Endothelial cell of umbilical vein (primary cell): ENCODE measurements around the gene FCRL3. TPM values are rescaled to one million over a fixed set of nuclear protein-coding genes. Genes with fewer than 3 reads are reported as not detected.

Source experiments
- BruUV-seq: library from RNA; stranded (reverse); fragments of 400-500 nt; replicated peaks from 2 replicates; lab custom pipeline; 2021; lab: Mats Ljungman, UMichigan
- CTCF ChIA-PET: fragments of 300-600, 350-600 bp; sonication (Branson Sonifier 250); formaldehyde crosslinking; loops from one replicate; lab custom pipeline; 2021; ENCODE audit warnings: antibody characterized with exemption, inconsistent platforms; lab: Charles Lee
- POLR2A ChIA-PET: fragments of 300-600, 350-600 bp; sonication (Branson Sonifier 250); formaldehyde crosslinking; loops from one replicate; lab custom pipeline; 2021; ENCODE audit warnings: antibody characterized with exemption, inconsistent platforms; lab: Charles Lee
- DNase-seq: peaks from one replicate; pipeline ENCODE4 v3.0.0-alpha.2; 2011; ENCODE audit warnings: low read depth, low spot score
- FAIRE-seq: peaks from 2 replicates; lab custom pipeline; 2011; peaks lifted over from hg19 to GRCh38; lab: Jason Lieb, UNC
- H2AFZ ChIP-seq: 2 replicates; pipeline ENCODE4 v1.6.0; 2012; ENCODE audit warnings: low read depth, low read length, control low read depth, inconsistent platforms
- H3K27ac ChIP-seq: 2 replicates; pipeline ENCODE4 v1.5.1; 2011; ENCODE audit warnings: low read depth, mild to moderate bottlenecking, control low read depth, low read length, moderate library complexity; ENCODE audit not compliant: insufficient read depth
- H3K27me3 ChIP-seq, 2 experiments: 2 replicates each; pipeline versions ENCODE4 v1.6.0 to v1.6.1; 2011; ENCODE audit warnings: low read length in 2 of 2, mixed read lengths in 1 of 2; ENCODE audit not compliant: control insufficient read depth in 2 of 2, insufficient read depth in 2 of 2
- H3K36me3 ChIP-seq, 2 experiments: 2 replicates in 1 of 2; 3 replicates in 1 of 2; pipeline ENCODE4 v1.5.1; 2011; ENCODE audit warnings: low read length in 2 of 2, mild to moderate bottlenecking in 1 of 2, moderate library complexity in 1 of 2; ENCODE audit not compliant: control insufficient read depth in 2 of 2, insufficient read depth in 2 of 2; ENCODE audit errors: extremely low read depth in 1 of 2
- H3K4me1 ChIP-seq: 3 replicates; pipeline ENCODE4 v1.5.1; 2011; ENCODE audit warnings: mild to moderate bottlenecking, low read length; ENCODE audit not compliant: control insufficient read depth, insufficient read depth; ENCODE audit errors: extremely low read depth
- H3K4me2 ChIP-seq: 2 replicates; pipeline ENCODE4 v1.6.1; 2011; ENCODE audit warnings: low read length, control low read depth, mixed read lengths; ENCODE audit not compliant: insufficient read depth
- H3K4me3 ChIP-seq, 3 experiments: fragments of 200-600 bp in 1 of 3; sonication (generic), shearing (Covaris generic) in 1 of 3; replicated peaks in 1 of 3; 2 replicates each; pipeline ENCODE4 v1.5.1; 2011 to 2016; ENCODE audit warnings: control low read depth in 3 of 3, low read length in 3 of 3, mild to moderate bottlenecking in 2 of 3, inconsistent platforms in 1 of 3, low read depth in 1 of 3, moderate library complexity in 1 of 3; ENCODE audit not compliant: insufficient read depth in 1 of 3
- H3K79me2 ChIP-seq: 2 replicates; pipeline ENCODE4 v1.6.0; 2012; ENCODE audit warnings: low read length, inconsistent platforms; ENCODE audit not compliant: control insufficient read depth, insufficient read depth
- H3K9ac ChIP-seq: replicated peaks from 2 replicates; pipeline ENCODE3; 2011; ENCODE audit warnings: low read length, control low read depth; ENCODE audit not compliant: insufficient read depth; ENCODE audit errors: extremely low read depth
- H3K9me1 ChIP-seq: replicated peaks from 3 replicates; pipeline ENCODE4 v1.6.0; 2011; ENCODE audit warnings: mild to moderate bottlenecking, low read length; ENCODE audit not compliant: control insufficient read depth, insufficient read depth; ENCODE audit errors: extremely low read depth
- H3K9me3 ChIP-seq: replicated peaks from 2 replicates; pipeline ENCODE4 v1.5.1; 2012; ENCODE audit warnings: low read length, inconsistent platforms; ENCODE audit not compliant: control insufficient read depth, insufficient read depth
- H4K20me1 ChIP-seq: replicated peaks from 2 replicates; pipeline ENCODE3; 2011; ENCODE audit warnings: mild to moderate bottlenecking, low read length; ENCODE audit not compliant: control insufficient read depth, insufficient read depth; ENCODE audit errors: extremely low read depth
- EZH2 ChIP-seq: IDR thresholded peaks from 2 replicates; pipeline ENCODE4 v1.6.1; 2012; ENCODE audit warnings: borderline replicate concordance, low read depth, mild to moderate bottlenecking, moderate library complexity, low read length, inconsistent platforms; ENCODE audit not compliant: severe bottlenecking
- FOS ChIP-seq: IDR thresholded peaks from 2 replicates; pipeline ENCODE4 v1.6.1; 2011; ENCODE audit warnings: mild to moderate bottlenecking, low read length, moderate library complexity, borderline replicate concordance; ENCODE audit not compliant: insufficient read depth
- GATA2 ChIP-seq: IDR thresholded peaks from 2 replicates; pipeline ENCODE4 v1.7.0; 2011; ENCODE audit warnings: low read depth, mild to moderate bottlenecking, moderate library complexity, mixed read lengths, low read length; ENCODE audit not compliant: insufficient read length, insufficient read depth
- JUN ChIP-seq: IDR thresholded peaks from 2 replicates; pipeline ENCODE4 v1.6.1; 2011; ENCODE audit warnings: borderline replicate concordance, low read depth; ENCODE audit not compliant: insufficient read length, insufficient read depth
- MYC ChIP-seq: IDR thresholded peaks from one replicate; pipeline ENCODE4 v1.6.1; 2011; ENCODE audit warnings: mild to moderate bottlenecking, low read depth, low read length
- POLR2A ChIP-seq: IDR thresholded peaks from 2 replicates; pipeline ENCODE4 v1.6.1; 2012; ENCODE audit warnings: low read depth, mild to moderate bottlenecking, control low read depth, low read length
- POLR2AphosphoS5 ChIP-seq: IDR thresholded peaks from 2 replicates; pipeline ENCODE4 v1.6.1; 2012; ENCODE audit warnings: low read depth, mild to moderate bottlenecking, control low read depth, low read length, moderate library complexity; ENCODE audit not compliant: insufficient read depth
- dilution Hi-C: fragments of 300-500 bp; cut with MboI; formaldehyde crosslinking; loops from one replicate; pipeline ENCODE4 v1.15.0; 2019; ENCODE audit warnings: low sequenced_read_pairs; ENCODE audit not compliant: extremely low pct_ligation_motif_present
- intact Hi-C: fragments of 100-400 bp; cut with micrococcal nuclease; formaldehyde crosslinking; loops from one replicate; pipeline ENCODE4 v1.10.0; 2022
- polyA plus RNA-seq, 4 experiments: library from polyadenylated mRNA; depleted of rRNA in 3 of 4; stranded (reverse) in 3 of 4; unstranded in 1 of 4; fragments of >200 nt; gene quantifications; 2 replicates each; pipeline versions ENCODE4 v1.2.1 to v1.2.3, GENCODE V29; 2011 to 2012; ENCODE audit warnings: missing spikeins in 1 of 4
- total RNA-seq: library from RNA; stranded (reverse); gene quantifications from 2 replicates; pipeline ENCODE4 v1.2.3, GENCODE V29; 2021
- TF ChIP-seq, protein P1 (sequence below), 2 donors: IDR thresholded peaks; 1 replicate in 1 of 2; 2 replicates in 1 of 2; pipeline ENCODE4 v1.5.1; 2011; ENCODE audit warnings: low read length in 2 of 2, mild to moderate bottlenecking in 2 of 2, moderate library complexity in 2 of 2, control low read depth in 1 of 2, inconsistent platforms in 1 of 2, low read depth in 1 of 2; ENCODE audit not compliant: insufficient read depth in 1 of 2; ENCODE audit errors: extremely low read depth in 1 of 2
- TF ChIP-seq, protein P2 (sequence below): IDR thresholded peaks from 2 replicates; pipeline ENCODE4 v1.6.1; 2011; ENCODE audit not compliant: insufficient read depth, insufficient read length

Gene FCRL3
- total and polyA plus RNA-seq, 2 donors (not counting 3 experiments of a cell fraction or from before 2014, with no cell fraction given) = not detected

DNA sequence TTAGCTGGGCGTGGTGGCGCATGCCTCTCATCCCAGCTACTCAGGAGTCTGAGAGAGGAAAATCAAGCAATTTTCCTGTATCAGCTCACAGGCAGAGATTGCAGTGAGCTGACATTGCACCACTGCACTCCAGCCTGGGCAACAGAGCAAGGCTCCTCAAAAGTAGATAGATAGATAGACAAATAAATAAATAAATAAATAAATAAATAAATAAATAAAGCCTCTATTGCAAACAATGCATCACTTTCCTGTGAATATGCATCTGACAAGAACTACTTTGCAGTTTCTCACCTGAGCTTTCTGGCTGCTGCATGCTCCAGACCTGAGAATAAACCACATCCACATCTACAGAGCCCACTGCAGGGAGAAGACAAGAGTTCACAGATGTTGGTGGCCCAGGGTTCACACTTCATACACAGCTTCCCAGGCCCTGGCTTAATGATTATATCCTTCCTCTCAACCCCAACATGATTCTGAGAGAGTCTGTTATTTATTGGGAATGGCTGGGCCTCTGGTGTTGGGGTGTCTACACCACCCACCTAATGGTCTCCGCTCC lies 47.8 kb upstream of the FCRL3 start:
- DNase-seq (no peak), FAIRE-seq (no peak)
- no peak overlapping the region for H3K4me2 ChIP-seq
- H3K9me3 ChIP-seq = no peaks in the 10 kb centered on the region
- H3K27ac ChIP-seq = no peak overlapping the region
- H3K9ac ChIP-seq = no peak overlapping the region
- H2AFZ ChIP-seq = no peak overlapping the region
- H3K4me1 ChIP-seq = no peaks in the 10 kb centered on the region
- TF ChIP-seq JUN (no peak), FOS (no peak)
- TF ChIP-seq, protein P1, sequence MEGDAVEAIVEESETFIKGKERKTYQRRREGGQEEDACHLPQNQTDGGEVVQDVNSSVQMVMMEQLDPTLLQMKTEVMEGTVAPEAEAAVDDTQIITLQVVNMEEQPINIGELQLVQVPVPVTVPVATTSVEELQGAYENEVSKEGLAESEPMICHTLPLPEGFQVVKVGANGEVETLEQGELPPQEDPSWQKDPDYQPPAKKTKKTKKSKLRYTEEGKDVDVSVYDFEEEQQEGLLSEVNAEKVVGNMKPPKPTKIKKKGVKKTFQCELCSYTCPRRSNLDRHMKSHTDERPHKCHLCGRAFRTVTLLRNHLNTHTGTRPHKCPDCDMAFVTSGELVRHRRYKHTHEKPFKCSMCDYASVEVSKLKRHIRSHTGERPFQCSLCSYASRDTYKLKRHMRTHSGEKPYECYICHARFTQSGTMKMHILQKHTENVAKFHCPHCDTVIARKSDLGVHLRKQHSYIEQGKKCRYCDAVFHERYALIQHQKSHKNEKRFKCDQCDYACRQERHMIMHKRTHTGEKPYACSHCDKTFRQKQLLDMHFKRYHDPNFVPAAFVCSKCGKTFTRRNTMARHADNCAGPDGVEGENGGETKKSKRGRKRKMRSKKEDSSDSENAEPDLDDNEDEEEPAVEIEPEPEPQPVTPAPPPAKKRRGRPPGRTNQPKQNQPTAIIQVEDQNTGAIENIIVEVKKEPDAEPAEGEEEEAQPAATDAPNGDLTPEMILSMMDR (IDR thresholded peaks at IDR 0.05; ENCODE audit: extremely low read depth in 1 of 2, insufficient read depth in 1 of 2, low read depth in 1 of 2, low read length in 2 of 2) = no peak
- no peaks in the 10 kb centered on the region for H3K36me3 ChIP-seq
- no TSS peak for BruUV-seq
- ChIA-PET CTCF (no interaction called here), POLR2A (no interaction called here)
- H4K20me1 ChIP-seq = no peaks in the 10 kb centered on the region
- intact Hi-C loops (no loop called here), dilution Hi-C loops (no loop called here)
- H3K27me3 ChIP-seq = no peaks in the 10 kb centered on the region
- H3K4me3 ChIP-seq = no peak overlapping the region
- H3K9me1 ChIP-seq = no peaks in the 10 kb centered on the region
- no peaks in the 10 kb centered on the region for H3K79me2 ChIP-seq

DNA sequence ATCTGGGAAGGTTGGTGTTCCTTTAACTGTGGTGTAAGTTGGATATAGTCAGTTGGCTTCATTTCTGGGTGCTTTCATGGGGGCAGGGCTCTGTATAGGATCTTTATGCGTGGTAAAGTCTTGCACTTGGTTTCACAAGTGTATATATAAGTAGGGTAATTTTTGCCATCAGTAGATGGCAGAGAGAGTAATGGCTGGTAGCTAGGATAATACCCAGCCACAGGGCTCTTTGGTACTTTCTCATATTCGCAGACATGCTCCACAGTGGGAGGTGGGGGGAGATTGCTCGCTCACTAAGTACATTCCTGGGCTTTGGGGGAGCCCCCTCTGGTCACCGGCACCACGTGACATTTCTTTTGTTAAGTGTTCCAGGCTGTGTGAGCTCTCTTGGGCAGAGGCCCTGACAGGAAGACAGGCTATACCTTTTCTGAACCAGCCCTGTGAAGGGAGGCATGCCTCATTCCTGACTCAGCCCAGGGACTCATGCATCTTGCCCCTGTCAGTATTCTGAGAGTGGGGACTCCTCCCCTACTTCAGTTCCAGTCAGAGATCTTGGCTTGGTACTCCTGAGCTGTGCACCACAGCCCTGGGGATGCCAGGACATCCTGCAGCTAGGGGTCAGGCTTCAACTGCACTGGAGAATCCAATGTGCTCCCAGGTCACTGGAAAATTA lies 38.8 kb upstream of the FCRL3 start:
- TF ChIP-seq GATA2 (no peak), JUN (no peak), POLR2AphosphoS5 (no peak), POLR2A (no peak), EZH2 (no peak), MYC (no peak), FOS (no peak)
- TF ChIP-seq, protein P2, sequence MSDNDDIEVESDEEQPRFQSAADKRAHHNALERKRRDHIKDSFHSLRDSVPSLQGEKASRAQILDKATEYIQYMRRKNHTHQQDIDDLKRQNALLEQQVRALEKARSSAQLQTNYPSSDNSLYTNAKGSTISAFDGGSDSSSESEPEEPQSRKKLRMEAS = no peak
- TF ChIP-seq, protein P1 (IDR thresholded peaks at IDR 0.05; ENCODE audit: extremely low read depth in 1 of 2, insufficient read depth in 1 of 2, low read depth in 1 of 2, low read length in 2 of 2) = no peak
- Histone ChIP-seq H3K9ac (no peak overlapping the region), H3K27me3 (no peaks in the 10 kb centered on the region), H2AFZ (no peak overlapping the region), H3K36me3 (no peaks in the 10 kb centered on the region), H4K20me1 (no peaks in the 10 kb centered on the region), H3K4me1 (no peaks in the 10 kb centered on the region), H3K4me2 (no peak overlapping the region), H3K79me2 (no peaks in the 10 kb centered on the region), H3K27ac (no peak overlapping the region), H3K4me3 (no peak overlapping the region), H3K9me1 (no peaks in the 10 kb centered on the region), H3K9me3 (no peaks in the 10 kb centered on the region)
- ChIA-PET CTCF (no interaction called here), POLR2A (no interaction called here)
- intact Hi-C loops = no loop called here
- FAIRE-seq = no peak
- no peak for DNase-seq
- dilution Hi-C loops = no loop called here
- no TSS peak for BruUV-seq
